ENCODE data around the gene UBN2.
"Not testable (repeated sequence)": the region's sequence is repeated elsewhere in the genome, so short reads cannot be mapped to it uniquely, and the experiment has no call there.

Gene UBN2

GRCh38 chr7:139304517-139304916, 73.5 kb downstream of the UBN2 start:
- no peak for DNase-seq

GRCh38 chr7:139317939-139318505, 87.0 kb downstream of the UBN2 start:
- DNase-seq: no peak

GRCh38 chr7:139321071-139321745, 90.2 kb downstream of the UBN2 start:
- DNase-seq: no peak

GRCh38 chr7:139324709-139325108, 93.7 kb downstream of the UBN2 start:
- not testable (repeated sequence) for DNase-seq

GRCh38 chr7:139328375-139328774, 97.3 kb downstream of the UBN2 start:
- DNase-seq: no peak

GRCh38 chr7:139329119-139329518, 98.1 kb downstream of the UBN2 start:
- no peak for DNase-seq

- no peak for DNase-seq
Measured at GRCh38 chr7:139330333-139331030, 99.4 kb downstream of the UBN2 start.

- no peak for DNase-seq
Measured at GRCh38 chr7:139332697-139333359, 101.8 kb downstream of the UBN2 start.

- DNase-seq: not testable (repeated sequence)
Measured at GRCh38 chr7:139333443-139333842, 102.4 kb downstream of the UBN2 start.

GRCh38 chr7:139334399-139335150, 103.5 kb downstream of the UBN2 start:
- DNase-seq: no peak

- no peak for DNase-seq
Measured at GRCh38 chr7:139339025-139339424, 108.0 kb downstream of the UBN2 start.

- no peak for DNase-seq
Measured at GRCh38 chr7:139339698-139340036, 108.6 kb downstream of the UBN2 start.

- peak; percentile 98 for DNase-seq
Measured at GRCh38 chr7:139340037-139340807, 109.2 kb downstream of the UBN2 start.

- DNase-seq: no peak
Measured at GRCh38 chr7:139340808-139341057, 109.7 kb downstream of the UBN2 start.

GRCh38 chr7:139341058-139341775, 110.2 kb downstream of the UBN2 start, which contains the start of gene FMC1:
Gene FMC1, plus strand, starts transcription at chr7:139341337. Its CDS starts 48 bp downstream, at chr7:139341385.
- DNase-seq: peak; percentile 78

- no peak for DNase-seq
Measured at GRCh38 chr7:139341776-139342226, 110.8 kb downstream of the UBN2 start.

- DNase-seq: no peak
Measured at GRCh38 chr7:139345042-139345441, 114.0 kb downstream of the UBN2 start.

GRCh38 chr7:139351027-139351426, 120.0 kb downstream of the UBN2 start:
- DNase-seq: no peak

GRCh38 chr7:139354729-139355128, 123.7 kb downstream of the UBN2 start:
- no peak for DNase-seq

- DNase-seq: no peak
Measured at GRCh38 chr7:139355320-139355719, 124.3 kb downstream of the UBN2 start.

Data from activated CD8-positive, alpha-beta memory T cell treated with anti-CD3 and anti-CD28 coated beads, Interleukin-2, amount 50 U/mL, for 4 hours (primary cell).